Tibial nerve (tissue), 3 donors: ENCODE measurements around the gene CD244.

Experiments
- POLR2A ChIP-seq, 2 donors: fragments of 450-650 bp; IDR thresholded peaks; one replicate each; pipeline ENCODE4 v1.6.1; 2017; ENCODE audit warnings: antibody characterized with exemption in 2 of 2, mild to moderate bottlenecking in 2 of 2, moderate library complexity in 2 of 2
- TF ChIP-seq, protein P1 (sequence below), 5 experiments: fragments of 200-600 bp in 3 of 5; fragments of 450-650 bp in 2 of 5; sonication (generic) in 3 of 5; IDR thresholded peaks; one replicate each; pipeline ENCODE4 v1.5.1; 2016 to 2019; ENCODE audit warnings: antibody characterized with exemption in 5 of 5, mild to moderate bottlenecking in 3 of 5, moderate library complexity in 2 of 5

DNA sequence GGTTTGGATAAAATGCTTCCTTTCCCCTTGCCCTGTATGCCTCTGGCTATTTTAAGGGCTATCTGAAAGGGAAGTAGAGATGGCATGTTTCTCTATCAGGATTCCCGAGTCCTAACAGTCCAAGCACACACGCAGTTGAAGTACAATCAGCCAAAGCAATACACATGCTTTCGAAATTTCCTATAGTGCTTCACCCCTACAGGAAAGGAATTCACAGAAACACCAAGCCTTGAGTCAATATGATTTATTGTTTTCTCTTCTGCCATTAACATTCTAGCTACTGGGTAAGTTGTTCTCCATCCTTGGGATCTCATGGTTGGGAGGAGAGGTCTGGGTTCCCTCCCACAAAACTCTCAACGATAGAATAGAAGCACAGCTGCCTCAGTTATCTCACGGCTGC lies 13.6 kb upstream of the CD244 start:
- TF ChIP-seq, protein P1, sequence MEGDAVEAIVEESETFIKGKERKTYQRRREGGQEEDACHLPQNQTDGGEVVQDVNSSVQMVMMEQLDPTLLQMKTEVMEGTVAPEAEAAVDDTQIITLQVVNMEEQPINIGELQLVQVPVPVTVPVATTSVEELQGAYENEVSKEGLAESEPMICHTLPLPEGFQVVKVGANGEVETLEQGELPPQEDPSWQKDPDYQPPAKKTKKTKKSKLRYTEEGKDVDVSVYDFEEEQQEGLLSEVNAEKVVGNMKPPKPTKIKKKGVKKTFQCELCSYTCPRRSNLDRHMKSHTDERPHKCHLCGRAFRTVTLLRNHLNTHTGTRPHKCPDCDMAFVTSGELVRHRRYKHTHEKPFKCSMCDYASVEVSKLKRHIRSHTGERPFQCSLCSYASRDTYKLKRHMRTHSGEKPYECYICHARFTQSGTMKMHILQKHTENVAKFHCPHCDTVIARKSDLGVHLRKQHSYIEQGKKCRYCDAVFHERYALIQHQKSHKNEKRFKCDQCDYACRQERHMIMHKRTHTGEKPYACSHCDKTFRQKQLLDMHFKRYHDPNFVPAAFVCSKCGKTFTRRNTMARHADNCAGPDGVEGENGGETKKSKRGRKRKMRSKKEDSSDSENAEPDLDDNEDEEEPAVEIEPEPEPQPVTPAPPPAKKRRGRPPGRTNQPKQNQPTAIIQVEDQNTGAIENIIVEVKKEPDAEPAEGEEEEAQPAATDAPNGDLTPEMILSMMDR (IDR thresholded peaks at IDR 0.05): no peak
- TF ChIP-seq POLR2A (IDR thresholded peaks at IDR 0.05): no peak
